GM23338 (cell line): ENCODE results near the gene HGF. TPM values are rescaled to one million over a fixed set of nuclear protein-coding genes. Genes with fewer than 3 reads are reported as not detected.

Experiments
- ZNF331 ChIP-seq: fragments of 250-450 bp; sonication (Bioruptor Pico); IDR thresholded peaks from 2 replicates; pipeline ENCODE4 v1.5.0; 2020; ENCODE audit warnings: low read depth, mild to moderate bottlenecking, moderate library complexity
- polyA plus RNA-seq: library from polyadenylated mRNA; unstranded; fragments of >200 nt; fragmentation: Nextera tagmentation; extraction: Ambion mirVana; gene quantifications from 2 replicates; pipeline ENCODE4 v1.2.1, GENCODE V29; 2016
- total RNA-seq: library from RNA; depleted of rRNA; stranded (reverse); fragments of >200 nt; shearing (Covaris generic); gene quantifications from 2 replicates; pipeline ENCODE4 v1.2.3, GENCODE V29; 2014
- TF ChIP-seq, protein P1 (sequence below): fragments of 250-450 bp; sonication (Bioruptor Pico); IDR thresholded peaks from 2 replicates; pipeline ENCODE4 v1.5.0; 2020; ENCODE audit warnings: mild to moderate bottlenecking, moderate library complexity
- TF ChIP-seq, protein P2 (sequence below), 2 experiments: fragments of 200-600 bp in 1 of 2; sonication (generic) in 1 of 2; conservative IDR thresholded peaks; 2 replicates each; pipeline versions ENCODE4 v1.5.1 to v1.6.1; 2016 to 2017; ENCODE audit warnings: antibody characterized with exemption in 2 of 2, low read depth in 2 of 2, mild to moderate bottlenecking in 2 of 2, moderate library complexity in 1 of 2
- TF ChIP-seq, protein P3 (sequence below): IDR thresholded peaks from one replicate; pipeline ENCODE4 v1.6.1; 2018; ENCODE audit warnings: antibody characterized with exemption; ENCODE audit not compliant: unreplicated experiment

HGF gene
- total and polyA plus RNA-seq, 2 experiments from 2014 or later: 0.24 to 1.1 TPM

DNA sequence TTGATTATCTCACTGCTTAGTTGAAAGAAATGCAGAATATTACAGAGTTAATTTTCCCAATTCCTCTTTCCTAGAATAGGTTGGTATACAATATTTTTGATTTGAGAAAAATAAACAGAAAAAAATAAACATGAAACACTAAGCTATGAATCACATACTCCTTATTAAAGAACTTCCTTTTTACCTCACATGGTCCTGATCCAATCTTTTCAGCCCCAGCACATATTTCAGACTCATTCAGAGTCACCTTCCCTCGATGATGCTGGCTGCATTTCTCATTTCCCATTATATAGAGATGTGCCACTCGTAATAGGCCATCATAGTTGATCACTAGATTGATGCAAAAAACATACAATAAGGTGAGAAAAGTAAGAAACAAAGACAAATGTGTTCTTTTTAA lies 64.6 kb downstream of the HGF start (continued):
- TF ChIP-seq, protein P1, sequence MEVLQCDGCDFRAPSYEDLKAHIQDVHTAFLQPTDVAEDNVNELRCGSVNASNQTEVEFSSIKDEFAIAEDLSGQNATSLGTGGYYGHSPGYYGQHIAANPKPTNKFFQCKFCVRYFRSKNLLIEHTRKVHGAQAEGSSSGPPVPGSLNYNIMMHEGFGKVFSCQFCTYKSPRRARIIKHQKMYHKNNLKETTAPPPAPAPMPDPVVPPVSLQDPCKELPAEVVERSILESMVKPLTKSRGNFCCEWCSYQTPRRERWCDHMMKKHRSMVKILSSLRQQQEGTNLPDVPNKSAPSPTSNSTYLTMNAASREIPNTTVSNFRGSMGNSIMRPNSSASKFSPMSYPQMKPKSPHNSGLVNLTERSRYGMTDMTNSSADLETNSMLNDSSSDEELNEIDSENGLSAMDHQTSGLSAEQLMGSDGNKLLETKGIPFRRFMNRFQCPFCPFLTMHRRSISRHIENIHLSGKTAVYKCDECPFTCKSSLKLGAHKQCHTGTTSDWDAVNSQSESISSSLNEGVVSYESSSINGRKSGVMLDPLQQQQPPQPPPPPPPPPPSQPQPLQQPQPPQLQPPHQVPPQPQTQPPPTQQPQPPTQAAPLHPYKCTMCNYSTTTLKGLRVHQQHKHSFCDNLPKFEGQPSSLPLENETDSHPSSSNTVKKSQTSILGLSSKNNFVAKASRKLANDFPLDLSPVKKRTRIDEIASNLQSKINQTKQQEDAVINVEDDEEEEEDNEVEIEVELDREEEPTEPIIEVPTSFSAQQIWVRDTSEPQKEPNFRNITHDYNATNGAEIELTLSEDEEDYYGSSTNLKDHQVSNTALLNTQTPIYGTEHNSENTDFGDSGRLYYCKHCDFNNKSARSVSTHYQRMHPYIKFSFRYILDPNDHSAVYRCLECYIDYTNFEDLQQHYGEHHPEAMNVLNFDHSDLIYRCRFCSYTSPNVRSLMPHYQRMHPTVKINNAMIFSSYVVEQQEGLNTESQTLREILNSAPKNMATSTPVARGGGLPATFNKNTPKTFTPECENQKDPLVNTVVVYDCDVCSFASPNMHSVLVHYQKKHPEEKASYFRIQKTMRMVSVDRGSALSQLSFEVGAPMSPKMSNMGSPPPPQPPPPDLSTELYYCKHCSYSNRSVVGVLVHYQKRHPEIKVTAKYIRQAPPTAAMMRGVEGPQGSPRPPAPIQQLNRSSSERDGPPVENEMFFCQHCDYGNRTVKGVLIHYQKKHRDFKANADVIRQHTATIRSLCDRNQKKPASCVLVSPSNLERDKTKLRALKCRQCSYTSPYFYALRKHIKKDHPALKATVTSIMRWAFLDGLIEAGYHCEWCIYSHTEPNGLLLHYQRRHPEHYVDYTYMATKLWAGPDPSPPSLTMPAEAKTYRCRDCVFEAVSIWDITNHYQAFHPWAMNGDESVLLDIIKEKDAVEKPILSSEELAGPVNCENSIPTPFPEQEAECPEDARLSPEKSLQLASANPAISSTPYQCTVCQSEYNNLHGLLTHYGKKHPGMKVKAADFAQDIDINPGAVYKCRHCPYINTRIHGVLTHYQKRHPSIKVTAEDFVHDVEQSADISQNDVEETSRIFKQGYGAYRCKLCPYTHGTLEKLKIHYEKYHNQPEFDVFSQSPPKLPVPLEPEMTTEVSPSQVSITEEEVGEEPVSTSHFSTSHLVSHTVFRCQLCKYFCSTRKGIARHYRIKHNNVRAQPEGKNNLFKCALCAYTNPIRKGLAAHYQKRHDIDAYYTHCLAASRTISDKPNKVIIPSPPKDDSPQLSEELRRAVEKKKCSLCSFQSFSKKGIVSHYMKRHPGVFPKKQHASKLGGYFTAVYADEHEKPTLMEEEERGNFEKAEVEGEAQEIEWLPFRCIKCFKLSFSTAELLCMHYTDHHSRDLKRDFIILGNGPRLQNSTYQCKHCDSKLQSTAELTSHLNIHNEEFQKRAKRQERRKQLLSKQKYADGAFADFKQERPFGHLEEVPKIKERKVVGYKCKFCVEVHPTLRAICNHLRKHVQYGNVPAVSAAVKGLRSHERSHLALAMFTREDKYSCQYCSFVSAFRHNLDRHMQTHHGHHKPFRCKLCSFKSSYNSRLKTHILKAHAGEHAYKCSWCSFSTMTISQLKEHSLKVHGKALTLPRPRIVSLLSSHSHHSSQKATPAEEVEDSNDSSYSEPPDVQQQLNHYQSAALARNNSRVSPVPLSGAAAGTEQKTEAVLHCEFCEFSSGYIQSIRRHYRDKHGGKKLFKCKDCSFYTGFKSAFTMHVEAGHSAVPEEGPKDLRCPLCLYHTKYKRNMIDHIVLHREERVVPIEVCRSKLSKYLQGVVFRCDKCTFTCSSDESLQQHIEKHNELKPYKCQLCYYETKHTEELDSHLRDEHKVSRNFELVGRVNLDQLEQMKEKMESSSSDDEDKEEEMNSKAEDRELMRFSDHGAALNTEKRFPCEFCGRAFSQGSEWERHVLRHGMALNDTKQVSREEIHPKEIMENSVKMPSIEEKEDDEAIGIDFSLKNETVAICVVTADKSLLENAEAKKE: no peak
- no peak for TF ChIP-seq ZNF331 (CRISPR knock-in tag)
- TF ChIP-seq, protein P2, sequence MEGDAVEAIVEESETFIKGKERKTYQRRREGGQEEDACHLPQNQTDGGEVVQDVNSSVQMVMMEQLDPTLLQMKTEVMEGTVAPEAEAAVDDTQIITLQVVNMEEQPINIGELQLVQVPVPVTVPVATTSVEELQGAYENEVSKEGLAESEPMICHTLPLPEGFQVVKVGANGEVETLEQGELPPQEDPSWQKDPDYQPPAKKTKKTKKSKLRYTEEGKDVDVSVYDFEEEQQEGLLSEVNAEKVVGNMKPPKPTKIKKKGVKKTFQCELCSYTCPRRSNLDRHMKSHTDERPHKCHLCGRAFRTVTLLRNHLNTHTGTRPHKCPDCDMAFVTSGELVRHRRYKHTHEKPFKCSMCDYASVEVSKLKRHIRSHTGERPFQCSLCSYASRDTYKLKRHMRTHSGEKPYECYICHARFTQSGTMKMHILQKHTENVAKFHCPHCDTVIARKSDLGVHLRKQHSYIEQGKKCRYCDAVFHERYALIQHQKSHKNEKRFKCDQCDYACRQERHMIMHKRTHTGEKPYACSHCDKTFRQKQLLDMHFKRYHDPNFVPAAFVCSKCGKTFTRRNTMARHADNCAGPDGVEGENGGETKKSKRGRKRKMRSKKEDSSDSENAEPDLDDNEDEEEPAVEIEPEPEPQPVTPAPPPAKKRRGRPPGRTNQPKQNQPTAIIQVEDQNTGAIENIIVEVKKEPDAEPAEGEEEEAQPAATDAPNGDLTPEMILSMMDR (conservative IDR thresholded peaks at IDR 0.05; ENCODE audit: low read depth in 2 of 2): no peak
- TF ChIP-seq, protein P3, sequence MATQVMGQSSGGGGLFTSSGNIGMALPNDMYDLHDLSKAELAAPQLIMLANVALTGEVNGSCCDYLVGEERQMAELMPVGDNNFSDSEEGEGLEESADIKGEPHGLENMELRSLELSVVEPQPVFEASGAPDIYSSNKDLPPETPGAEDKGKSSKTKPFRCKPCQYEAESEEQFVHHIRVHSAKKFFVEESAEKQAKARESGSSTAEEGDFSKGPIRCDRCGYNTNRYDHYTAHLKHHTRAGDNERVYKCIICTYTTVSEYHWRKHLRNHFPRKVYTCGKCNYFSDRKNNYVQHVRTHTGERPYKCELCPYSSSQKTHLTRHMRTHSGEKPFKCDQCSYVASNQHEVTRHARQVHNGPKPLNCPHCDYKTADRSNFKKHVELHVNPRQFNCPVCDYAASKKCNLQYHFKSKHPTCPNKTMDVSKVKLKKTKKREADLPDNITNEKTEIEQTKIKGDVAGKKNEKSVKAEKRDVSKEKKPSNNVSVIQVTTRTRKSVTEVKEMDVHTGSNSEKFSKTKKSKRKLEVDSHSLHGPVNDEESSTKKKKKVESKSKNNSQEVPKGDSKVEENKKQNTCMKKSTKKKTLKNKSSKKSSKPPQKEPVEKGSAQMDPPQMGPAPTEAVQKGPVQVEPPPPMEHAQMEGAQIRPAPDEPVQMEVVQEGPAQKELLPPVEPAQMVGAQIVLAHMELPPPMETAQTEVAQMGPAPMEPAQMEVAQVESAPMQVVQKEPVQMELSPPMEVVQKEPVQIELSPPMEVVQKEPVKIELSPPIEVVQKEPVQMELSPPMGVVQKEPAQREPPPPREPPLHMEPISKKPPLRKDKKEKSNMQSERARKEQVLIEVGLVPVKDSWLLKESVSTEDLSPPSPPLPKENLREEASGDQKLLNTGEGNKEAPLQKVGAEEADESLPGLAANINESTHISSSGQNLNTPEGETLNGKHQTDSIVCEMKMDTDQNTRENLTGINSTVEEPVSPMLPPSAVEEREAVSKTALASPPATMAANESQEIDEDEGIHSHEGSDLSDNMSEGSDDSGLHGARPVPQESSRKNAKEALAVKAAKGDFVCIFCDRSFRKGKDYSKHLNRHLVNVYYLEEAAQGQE: no peak
